ENCODE data around the gene ASMT.
"Not testable (repeated sequence)": the region's sequence is repeated elsewhere in the genome, so short reads cannot be mapped to it uniquely, and the experiment has no call there.

DNA sequence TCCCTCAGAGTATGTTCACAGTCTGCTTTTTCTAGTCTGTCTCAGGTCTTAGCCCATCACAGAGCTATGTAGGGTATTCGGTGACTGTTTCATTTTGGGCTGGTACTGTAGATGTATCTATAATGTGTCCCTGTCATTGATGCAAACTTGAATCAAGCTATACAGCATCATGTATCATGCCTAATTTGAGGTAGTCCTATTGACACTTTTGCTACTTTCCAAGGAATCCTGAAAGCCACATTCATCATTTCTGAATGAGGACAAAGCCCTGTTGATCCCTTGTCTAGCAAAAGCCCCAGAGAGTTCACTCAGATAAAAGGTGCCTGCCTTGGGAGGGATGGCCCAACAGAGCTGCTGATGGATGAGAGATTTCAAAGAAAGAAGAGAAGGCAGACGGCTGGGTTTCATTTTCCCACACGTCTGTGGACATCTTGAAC is 70.6 kb downstream of the ASMT start:
- TF ChIP-seq, protein P1, sequence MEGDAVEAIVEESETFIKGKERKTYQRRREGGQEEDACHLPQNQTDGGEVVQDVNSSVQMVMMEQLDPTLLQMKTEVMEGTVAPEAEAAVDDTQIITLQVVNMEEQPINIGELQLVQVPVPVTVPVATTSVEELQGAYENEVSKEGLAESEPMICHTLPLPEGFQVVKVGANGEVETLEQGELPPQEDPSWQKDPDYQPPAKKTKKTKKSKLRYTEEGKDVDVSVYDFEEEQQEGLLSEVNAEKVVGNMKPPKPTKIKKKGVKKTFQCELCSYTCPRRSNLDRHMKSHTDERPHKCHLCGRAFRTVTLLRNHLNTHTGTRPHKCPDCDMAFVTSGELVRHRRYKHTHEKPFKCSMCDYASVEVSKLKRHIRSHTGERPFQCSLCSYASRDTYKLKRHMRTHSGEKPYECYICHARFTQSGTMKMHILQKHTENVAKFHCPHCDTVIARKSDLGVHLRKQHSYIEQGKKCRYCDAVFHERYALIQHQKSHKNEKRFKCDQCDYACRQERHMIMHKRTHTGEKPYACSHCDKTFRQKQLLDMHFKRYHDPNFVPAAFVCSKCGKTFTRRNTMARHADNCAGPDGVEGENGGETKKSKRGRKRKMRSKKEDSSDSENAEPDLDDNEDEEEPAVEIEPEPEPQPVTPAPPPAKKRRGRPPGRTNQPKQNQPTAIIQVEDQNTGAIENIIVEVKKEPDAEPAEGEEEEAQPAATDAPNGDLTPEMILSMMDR (IDR thresholded peaks at IDR 0.05) = not testable (repeated sequence)
- not testable (repeated sequence) for TF ChIP-seq EP300, POLR2A, POLR2AphosphoS5 (IDR thresholded peaks at IDR 0.05)
